GM19467 (cell line): ENCODE results near the gene AKNA.

Experiments
- ATAC-seq: cut with Tn5 transposase; IDR thresholded peaks from one replicate; pipeline ENCODE4 v1.9.1; 2021; ENCODE audit warnings: mild to moderate bottlenecking, moderate library complexity; ENCODE audit not compliant: unreplicated experiment

Gene AKNA

DNA sequence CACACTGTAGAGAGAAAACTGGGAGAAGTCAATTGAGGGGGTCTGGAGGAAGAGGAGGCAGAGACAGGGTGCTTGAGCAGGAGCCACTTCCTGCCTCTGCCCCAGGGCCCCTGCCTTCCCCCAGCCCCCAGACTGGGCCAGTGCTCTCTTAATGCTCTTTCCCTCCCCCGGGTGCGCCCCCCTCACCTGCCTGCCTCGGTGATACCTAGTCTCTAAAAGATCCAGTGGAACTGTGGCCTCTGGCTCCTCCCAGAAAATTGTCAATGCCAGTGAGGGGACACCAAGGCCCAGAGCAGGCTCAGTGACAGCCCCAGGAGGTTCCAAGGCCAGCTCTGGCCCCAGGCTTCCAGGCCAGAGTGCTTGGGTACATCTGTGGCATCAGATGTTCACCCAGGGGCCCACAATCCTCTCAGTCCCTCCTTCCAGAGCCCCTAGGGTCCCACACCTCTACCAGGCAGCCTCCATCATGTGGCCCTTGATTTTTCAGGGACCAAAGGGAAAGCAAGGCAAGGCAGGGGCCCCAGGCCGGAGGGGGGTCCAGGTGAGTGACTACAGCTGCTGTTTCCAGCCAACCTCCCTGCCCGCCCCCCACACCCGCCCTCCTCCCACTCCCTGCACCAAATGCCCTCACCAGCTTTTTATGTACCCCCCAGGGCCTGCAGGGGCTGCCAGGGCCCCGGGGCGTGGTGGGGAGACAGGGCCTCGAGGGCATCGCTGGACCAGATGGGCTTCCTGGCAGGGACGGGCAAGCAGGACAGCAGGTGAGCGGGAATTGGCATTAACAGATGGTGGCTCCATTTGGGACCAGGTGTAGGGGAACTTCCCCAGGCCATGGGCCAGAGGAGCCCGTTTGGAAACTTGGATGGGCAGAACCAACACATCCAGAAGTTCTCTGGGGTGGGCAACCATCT lies 98.0 kb downstream of the AKNA start:
- ATAC-seq: no peak

DNA sequence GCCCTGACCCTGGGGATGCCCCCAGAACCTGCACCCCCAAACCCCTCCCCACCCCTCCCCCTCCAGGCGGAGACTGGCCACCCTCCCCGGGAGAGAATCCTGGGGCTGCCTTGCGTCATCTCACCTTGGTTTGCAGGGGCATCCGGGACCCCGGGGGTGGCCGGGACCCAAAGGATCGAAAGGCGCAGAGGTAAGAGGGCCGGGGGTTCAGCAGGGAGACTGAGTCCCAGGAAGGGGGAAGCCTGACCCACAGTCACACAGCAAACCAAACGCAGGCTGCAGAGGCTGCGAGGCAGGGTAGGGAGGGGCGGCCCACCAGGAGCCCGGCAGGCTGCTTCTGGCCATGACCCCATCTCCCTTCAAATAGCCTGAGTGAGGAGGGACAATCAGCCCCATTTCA lies 98.7 kb downstream of the AKNA start:
- no peak for ATAC-seq

DNA sequence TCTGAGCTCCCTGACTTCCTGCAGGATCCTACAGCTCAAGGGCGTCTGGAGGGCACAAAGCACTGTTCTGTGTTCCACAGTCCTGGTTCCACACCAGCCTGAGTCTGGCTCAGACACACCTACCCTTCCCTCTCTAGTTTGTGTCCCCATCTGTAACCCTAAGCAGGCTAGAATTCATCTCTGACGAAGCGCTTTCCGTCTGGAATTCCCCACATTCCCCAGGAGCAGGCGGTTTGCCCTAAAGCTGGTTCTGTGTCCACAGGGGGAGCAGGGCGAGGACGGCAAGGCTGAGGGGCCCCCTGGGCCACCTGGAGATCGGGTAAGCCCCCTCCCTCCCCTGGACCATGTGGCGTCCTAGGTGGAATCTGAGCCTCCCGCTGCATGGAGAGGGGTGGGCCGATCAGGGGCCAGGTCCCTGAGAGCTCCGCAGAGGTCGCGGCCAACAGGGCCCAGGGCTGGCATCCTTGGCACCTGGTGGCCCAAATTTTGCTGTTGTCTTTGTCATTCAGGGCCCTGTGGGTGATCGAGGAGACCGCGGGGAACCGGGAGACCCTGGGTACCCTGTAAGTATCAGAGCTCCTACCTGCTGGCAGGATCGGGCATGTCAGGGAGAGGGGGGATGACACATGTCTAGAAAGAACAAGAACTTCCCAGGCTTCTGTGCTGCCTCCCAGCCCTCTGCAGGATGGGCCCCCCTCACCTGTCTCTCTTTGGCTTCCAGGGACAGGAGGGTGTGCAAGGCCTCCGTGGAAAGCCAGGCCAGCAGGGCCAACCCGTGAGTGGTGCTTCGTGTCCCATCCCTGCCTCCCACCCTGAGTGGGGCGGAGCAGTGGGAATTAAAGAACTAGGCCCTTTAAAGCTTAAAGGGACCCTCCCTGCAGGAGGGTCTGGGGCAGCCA lies 99.3 kb downstream of the AKNA start:
- no peak for ATAC-seq

- ATAC-seq: no peak
These were observed 100.0 kb downstream of the AKNA start for GRCh38 chr9:114287763-114288192.

DNA sequence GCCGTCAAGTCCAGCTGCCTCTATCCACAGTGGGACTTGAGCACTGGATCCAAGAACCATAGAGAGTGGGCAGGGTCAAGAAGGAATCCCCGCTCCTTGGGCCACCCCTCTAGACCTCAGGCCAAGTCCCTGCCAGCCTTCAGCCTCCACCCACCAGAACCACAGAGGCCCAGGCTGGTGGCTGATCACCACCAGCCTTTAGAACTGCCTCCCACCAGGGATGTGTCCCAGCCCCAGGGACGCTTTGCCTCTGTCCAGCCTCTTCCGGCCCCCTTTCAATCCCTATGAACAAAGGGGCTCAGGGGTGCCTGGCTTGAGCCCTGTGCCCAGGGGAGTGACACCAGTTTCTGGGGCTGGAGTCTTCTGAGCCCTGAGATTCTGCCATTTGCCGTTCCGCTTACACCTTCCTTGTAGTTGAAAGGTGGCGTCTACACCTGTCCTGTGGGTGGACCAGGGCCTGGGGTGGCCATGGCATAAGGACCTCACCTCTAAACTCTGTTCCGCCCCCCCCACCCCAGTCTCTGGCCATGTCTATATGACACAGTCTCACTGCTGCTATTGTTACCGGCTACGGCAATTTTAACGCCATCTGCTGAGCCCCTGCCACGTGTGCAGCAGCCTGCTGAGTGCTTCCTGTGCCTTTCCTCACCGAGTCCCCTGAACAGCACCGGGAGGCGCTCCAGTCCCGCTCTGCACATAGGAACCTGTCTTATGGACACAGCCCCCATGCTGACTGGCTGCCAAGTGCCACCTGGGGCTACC lies 100.6 kb downstream of the AKNA start:
- no peak for ATAC-seq

DNA sequence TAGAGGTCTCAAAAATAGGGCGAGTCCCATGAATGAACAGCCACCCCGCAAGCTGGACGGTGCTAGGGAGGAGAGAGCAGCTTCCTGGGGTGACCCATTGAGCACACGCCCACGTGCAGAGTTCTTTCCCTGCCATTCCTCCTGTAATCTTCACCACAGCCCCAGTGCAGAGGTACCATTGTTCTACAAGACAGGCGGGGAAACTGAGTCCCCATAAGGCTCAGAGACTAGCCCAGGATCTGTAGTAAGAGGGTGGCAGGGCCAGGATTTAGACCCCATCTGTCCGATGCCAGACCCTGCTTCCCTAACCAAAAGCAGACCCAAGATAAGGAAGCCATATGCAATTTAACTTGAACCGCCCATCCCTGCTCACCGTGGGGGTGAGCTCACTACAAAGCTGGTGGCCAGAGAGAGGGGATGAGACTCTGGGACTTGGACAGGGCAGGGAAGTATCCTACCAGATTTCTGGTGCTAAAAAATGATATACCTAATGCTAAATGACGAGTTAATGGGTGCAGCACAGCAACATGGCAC lies 101.6 kb downstream of the AKNA start:
- no peak for ATAC-seq

DNA sequence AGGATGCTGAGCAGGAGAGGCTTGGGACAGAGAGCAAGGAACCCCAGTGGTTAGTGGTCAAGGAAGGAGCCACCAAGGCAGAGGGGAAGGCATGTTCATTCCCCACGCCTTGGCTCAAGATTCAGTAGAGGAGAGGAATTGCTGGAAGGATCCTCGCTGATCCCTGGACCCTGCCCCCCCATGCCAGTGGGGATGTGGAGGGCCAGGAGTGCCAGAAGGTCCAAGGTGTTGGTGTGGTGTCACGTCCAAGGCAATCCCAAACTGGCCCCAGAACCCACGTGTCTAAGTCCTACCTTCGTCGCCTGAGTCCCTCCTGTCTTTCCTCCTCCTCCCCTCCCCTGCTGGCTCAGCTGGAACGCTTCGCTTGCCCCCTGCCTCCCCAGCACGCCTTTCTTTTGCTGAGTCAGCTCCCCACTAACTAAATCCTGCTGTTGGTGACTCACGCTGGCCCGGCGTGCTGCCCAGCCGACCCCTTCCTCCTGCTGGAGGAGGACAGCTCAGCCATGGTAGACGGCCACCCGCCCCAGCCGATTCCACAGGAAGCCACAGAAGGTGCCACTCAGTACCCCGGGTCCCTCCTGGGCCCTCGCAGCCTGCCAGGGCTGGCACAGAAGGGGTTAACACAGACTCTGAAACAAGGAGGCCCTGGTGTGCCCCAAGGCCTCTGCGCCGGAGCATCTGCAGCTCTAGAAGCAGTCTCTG lies 102.5 kb downstream of the AKNA start:
- ATAC-seq: no peak

DNA sequence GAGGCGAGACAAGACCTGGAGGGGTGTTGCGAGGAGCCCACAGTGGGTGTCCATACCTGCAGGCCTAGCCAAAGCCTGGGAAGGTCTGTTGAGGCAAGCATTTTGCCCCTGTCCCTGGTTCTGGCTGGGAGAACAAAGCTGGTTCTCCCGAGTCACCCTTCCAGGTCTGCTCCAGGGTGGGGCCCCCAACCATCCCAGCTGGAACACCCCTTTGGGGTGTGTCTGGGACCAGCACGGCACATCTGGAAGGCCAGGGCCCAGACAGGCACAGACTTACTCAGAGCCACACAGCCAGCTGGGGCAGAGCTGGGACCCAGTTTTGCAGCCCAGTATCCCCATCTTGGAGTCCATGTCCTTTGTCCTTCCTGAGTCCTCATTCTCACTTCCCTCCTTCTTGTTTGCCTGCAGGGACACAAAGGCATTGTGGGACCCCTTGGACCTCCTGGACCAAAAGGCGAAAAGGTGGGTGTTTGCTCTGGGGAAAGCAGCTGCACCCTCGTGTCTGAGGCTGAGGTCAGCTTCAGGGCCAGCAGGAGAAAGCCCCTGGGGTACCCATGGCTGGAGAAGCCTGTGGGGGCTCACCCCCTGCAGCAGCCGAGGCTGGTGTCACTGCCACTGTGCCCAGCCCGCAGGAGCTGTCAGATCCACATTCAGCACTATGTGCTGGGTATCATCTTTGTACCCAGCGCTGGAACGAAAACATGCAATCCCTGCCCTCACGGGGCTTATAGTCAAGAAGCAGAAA lies 103.3 kb downstream of the AKNA start:
- ATAC-seq: no peak
